HG03469 (cell line): Measurements from ENCODE around the gene IFIT1.
"Not testable (repeated sequence)": the region's sequence is repeated elsewhere in the genome, so short reads cannot be mapped to it uniquely, and the experiment has no call there.

ENCODE experiments used
- ATAC-seq: cut with Tn5 transposase; IDR thresholded peaks from one replicate; pipeline ENCODE4 v1.9.1; 2021; ENCODE audit warnings: mild to moderate bottlenecking, moderate library complexity, moderate number of reproducible peaks; ENCODE audit not compliant: unreplicated experiment

IFIT1 gene

GRCh38 chr10:89364531-89364930 is 27.9 kb upstream of the IFIT1 start:
- ATAC-seq: no peak

DNA sequence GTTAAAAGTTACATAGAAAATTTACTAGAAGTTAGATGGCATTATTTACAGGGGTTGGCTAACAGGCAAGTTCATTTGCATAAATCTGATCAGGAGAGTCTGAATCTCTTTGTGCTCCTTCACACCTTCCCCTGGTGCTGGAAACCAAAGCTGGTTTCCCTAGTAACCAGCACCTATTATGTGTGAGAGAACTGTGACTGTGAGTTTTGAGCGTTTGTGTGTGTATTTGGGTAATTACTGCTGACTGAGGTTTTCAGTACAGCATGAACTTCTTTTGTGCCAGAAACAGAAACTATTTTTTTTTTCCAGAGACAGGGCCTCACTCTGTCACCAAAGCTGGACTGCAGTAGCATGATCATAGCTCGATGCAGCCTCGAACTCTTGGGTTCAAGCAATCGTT is 24.9 kb upstream of the IFIT1 start:
- peak; percentile 77 for ATAC-seq

- ATAC-seq: no peak
Observed at GRCh38 chr10:89368129-89368528, 24.3 kb upstream of the IFIT1 start.

- no peak for ATAC-seq
Observed at GRCh38 chr10:89369156-89370105, 23.0 kb upstream of the IFIT1 start.

DNA sequence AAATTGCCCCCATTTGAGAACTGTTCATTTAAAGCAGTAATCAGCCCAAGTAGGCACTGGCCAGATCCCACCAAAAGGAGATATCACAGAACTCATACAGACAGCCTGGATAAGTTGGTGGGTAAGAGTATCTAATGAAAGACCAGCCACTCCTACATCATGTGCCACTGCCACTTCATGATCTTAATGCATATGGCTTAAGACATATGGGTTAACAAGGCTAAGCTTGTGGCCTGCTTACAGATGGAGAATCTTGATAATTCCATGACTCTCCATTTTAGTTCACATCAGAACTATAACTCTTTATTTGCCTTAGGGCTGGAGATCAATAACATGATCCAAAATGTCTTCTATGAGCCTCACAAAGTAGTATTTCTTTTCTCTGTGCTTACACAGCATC is 21.3 kb upstream of the IFIT1 start:
- no peak for ATAC-seq

- ATAC-seq: no peak
Observed at GRCh38 chr10:89371987-89372386, 20.4 kb upstream of the IFIT1 start.

DNA sequence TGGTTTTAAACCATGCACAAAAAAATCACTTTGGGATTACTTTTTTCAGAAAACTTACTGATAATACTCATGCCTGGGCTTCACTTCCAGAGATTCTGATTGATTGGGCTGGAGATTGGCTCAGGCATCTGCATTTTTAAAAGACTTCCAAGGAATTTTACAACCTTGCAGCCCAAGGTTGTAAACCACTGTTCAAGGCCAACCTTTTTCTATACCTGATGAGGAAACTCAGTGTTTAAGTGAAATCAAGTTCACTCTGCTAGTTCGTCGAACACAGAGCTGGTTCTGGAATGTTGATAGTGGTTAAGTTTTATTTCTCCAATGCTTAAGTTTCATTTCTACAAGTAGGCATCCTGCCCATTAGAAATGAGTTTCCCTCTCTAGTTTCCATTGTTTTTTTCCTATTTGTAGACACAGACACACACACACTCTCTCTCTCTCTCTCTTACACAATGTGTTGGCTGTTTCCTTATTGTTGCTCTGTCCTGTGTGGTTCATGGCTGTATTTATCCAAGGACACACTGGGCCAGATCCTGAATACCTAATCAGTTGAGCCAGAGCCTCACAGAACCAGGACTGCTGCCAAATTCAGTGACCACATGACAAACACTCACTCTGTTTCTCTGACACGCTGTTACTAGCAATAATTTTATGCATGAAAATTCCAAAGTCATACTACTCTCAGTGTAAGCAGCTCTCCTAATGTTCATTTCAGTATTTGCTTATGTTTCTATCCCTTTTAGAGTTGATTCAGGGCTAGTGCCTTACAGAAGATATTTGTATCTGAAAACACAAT is 18.3 kb upstream of the IFIT1 start:
- no peak for ATAC-seq

DNA sequence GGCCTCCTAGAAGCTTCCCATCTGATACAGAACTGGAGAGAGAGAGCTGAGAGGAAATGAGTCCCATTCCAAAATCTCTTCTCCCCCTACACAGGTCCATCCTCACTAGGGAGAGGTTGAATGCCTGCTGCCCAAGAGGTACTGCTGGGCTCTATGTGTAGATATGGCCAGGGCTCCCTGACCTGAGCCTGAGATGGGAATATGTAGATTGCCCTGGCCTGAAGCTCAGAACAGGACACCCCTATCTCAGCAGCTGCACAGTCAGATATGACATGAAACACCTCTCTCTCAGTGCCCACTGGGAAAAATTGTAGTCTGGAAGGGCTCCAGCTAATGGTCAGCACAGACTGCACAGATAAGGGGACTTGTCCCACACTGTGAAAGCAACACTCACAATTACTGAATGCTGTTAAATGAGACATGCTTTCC is 17.7 kb upstream of the IFIT1 start:
- no peak for ATAC-seq

DNA sequence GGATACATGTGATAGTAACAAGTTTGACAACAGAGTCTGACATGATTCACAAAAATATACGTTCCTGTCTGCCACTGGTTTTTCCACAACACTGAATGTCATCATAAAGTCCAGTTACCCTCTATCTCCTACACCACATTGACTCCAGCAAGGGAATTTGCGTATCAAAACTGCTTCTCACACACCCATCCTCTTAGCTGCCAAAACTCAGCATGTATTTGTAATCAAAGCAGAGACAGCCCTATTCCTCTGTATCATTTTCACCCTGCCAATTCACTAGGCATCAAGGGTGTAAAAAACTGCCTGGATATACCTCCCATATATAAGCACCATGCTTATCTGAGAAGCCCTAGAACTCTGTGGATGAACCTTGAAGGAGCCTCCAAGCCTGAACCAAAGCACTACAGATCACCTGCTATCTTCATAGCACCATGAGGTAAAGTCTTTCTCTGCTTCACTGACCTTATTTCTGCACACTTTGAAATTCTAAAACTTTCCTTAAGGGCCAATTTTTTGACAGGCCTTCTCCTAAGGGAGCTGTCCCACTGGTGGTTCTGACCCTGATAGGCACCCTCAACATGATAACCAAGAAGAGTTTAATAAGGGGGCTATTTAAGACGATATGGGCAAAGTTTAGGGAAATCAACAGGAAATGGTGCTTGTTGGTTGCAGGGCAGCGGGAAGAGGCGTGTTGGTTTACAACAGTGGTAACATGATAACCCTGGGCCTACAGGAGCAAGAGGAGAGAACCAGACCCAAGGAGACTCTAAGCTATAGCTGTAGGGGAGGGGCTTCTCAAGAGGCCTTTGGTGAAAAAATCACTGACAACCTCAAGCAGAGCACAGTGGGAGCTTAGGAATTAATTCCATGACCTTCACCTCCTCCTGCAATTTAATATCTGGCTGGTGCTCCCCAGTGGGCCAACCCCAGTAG is 14.5 kb upstream of the IFIT1 start, which contains the start of gene IFIT1B:
IFIT1B (plus strand) TSS at position 352 of the 933 bp plus-strand sequence; CDS start at position 432, 80 bp downstream.
- no peak for ATAC-seq

DNA sequence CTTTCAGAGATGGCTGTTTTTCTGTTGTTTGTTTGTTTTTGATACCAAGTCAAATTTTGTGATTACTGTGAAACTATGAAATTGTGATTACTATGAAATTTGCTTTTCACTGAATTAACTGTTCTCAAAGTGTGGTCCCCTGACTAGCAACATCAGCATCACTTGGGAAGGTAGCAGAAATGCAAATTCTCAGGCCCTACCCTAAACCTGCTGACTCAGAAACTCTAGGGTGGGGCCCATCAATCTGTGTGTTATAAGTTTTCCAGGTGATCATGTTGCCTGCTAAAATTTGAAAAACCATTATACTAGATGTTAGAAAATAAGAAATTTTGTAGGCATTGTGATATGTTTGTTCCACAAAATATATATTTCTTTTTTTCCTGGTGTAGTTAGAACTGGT is 13.3 kb upstream of the IFIT1 start:
- no peak for ATAC-seq

DNA sequence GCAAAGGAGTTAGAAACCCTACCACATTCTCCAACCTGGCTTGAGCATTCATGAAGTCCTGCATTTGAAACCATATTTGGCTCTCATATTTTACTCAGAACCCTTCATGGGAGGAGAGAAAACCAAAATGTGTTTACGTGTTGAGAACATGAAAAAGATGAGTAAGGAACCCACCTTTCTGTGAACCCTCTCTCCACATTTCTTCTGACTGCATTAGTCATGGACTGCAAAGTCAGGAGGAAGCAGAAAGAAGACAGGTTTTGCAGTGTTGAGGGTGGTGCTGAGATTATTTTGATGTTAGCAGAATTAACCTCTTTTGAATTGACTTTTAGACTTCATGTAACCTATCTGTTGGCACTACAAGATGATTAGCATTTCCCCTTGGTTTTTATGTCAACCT is 9.7 kb upstream of the IFIT1 start:
- no peak for ATAC-seq

- no peak for ATAC-seq
Observed at GRCh38 chr10:89384474-89385340, 7.7 kb upstream of the IFIT1 start.

- ATAC-seq: no peak
Observed at GRCh38 chr10:89388806-89389205, 3.6 kb upstream of the IFIT1 start.

DNA sequence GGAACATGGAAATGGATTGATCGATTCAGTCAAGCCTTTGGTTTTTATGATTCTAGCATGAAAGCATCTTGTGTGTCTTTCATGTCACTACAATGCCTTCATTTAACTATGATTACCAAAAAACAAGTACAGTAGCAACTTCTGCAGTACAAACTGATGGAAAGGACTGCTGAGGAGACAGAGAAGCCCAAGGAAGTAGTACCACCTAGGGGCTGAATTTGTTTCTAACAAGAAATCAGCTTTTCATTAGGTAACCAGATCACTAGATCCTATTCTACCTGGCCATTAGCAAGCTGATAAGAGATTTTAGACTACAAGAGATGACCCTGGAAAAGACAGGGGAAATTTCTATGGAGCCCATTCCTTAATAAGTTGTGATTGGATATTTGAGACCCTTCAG is 3.2 kb upstream of the IFIT1 start:
- ATAC-seq: no peak

DNA sequence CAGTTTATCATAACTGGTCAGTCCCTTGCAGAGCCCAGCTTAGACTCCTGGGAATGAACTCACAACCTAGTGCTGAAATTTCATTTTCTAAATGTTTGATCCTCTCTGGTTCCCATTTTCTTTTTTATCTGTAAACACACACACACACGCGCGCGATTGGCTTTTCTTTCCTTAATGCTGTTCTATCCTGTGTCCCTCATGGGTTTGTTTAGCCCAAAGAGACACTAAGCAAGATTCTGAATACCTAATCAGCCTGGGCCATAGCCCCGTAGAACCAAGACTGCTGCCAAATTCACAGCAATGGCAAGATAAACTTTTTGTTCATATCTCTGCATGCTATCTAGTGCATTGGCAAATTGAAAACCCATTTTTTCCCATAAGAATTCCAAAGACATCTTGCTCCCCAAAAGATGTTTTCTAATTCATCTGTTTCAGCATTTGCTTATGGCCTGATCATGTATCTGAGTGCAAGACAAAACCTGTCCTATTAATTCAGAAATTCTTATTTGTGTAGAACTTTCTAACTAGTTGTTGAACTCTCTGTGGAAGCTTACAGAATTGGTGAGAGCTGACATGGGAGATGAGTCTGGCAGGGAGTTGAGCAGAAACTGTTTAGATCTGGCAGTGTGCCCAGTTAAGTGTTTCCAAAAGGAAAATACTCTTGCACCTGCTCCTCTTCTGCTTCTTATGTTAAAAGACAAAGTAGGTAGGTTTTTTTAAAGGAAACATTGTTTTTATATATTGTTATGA is 1.8 kb upstream of the IFIT1 start:
- ATAC-seq: no peak

GRCh38 chr10:89391226-89391576 is 1.2 kb upstream of the IFIT1 start:
- ATAC-seq: not testable (repeated sequence)

GRCh38 chr10:89392974-89393373 is 551 bp downstream of the IFIT1 start:
- ATAC-seq: no peak

- ATAC-seq: no peak
Observed at GRCh38 chr10:89393898-89394297, 1.5 kb downstream of the IFIT1 start.

DNA sequence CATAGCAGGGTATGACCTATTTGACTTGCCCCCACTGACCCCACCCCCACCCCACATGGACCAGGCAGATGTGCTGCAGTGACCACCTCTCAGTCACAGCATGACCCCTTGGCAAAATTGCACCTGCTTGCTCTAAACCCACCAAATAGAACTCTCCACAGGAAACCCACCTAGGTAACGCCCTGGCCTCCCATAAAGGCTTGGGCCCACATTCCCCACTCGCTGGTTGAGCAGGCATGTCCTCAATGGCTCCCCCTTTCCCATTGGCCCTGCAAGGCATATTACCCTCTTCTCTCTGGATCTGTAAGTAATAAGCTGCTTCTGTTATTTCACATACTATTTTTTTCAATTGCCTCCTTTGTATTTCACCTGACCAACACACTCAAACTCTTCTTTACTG is 2.7 kb downstream of the IFIT1 start:
- ATAC-seq: no peak
